Stimulated activated naive CD8-positive, alpha-beta T cell treated with anti-CD3 and anti-CD28 coated beads, Interleukin-15, Interleukin-2, amounts not matched to agents 100 U/mL and 50 U/mL, for 24 hours (primary cell): ENCODE measurements around the gene TPPP.
A peak's percentile ranks its signal among the peaks of the same experiment; 100 is the strongest.
"Not testable (repeated sequence)": the region's sequence is repeated elsewhere in the genome, so short reads cannot be mapped to it uniquely, and the experiment has no call there.

Source experiments
- ATAC-seq: fragments of 150-1000 bp; cut with Tn5 transposase; one replicate; pipeline ENCODE4 v1.10.0; 2021
- DNase-seq: peaks from one replicate; pipeline ENCODE4 v3.0.0; 2021

Gene TPPP

DNA sequence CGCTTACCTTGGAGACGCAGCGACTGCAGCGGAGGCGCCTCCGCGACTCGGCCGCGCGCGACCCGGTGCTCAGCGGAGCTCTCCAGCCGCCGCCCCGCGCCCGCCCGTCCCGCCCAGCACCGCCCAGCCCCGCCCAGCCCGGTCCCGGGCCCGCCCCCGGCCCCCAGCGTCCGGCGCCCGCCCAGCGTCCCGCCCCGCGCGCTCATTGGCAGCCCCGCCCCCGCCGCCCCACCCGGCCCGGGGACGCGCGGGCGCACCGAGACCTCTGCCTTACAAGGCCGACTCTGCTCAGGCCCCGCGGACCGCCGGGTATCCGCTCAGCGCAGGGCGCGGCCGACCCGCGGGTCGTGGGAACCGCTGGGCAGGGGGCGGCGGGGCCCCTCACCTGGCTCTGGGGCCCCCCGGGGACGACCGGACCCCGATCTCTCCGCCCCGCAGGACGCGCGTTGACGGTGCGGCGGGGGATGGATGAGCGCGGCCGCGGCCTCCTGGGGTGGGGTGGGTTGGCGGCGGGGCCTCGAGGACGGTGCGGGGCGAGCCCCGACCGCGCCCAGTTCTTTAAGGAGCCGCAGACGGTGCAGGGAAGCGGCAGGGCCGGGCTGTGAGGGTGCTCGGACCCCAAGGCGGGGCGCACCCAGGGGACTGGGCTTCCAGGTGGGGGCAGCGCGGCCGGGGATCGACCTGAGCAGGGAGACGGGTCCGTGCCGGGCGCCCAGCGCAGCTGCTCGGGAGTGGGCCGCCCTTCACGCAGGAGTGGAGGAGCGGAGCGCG is at the start of gene TPPP:
Gene TPPP (minus strand): TSS at position 82 of the 771 bp plus-strand sequence. CDS start 15,292 bp downstream, outside the sequence.
- DNase-seq (peak; percentile 89), ATAC-seq (peak; percentile 88)

DNA sequence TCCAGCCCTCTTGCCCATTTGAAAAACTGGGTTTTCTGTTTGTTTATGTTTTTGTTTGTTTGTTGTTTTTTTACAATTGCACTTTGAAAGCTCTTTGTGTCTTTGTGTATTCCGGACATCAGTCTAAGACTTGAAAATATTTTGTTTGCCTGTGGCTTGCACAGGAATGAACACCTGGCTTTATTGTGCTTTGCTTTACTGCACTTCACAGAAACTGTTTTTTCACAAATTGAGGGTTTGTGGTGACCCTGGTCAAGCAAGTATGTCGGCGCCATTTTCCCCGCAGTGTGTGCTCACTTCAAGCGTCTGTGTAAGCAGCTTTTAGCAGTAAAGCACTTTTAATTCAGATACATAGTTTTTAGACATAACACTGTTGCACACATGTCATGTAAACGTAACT is 49.1 kb upstream of the TPPP start:
- DNase-seq, ATAC-seq: not testable (repeated sequence)

DNA sequence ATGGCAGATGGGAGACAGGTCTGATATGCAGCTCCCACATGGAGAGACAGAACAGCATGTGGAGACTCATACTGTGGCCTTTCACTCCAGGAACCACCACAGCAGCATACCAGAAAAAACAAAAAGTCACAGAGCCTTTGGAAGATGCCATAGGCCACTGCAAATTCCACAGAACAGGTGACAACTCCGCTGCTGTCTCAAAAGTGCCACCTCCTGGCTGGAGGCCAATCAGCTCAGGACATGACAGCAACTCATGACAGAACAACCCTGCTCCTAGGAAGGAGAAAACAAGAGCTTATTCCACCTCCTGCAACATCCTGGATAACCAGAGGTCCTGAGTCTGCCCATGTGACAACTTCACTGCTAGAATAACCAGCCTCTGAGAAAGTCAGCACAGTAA is 41.0 kb upstream of the TPPP start:
- not testable (repeated sequence) for DNase-seq, ATAC-seq

GRCh38 chr5:732754-733454 is 39.8 kb upstream of the TPPP start:
- ATAC-seq, DNase-seq: not testable (repeated sequence)

DNA sequence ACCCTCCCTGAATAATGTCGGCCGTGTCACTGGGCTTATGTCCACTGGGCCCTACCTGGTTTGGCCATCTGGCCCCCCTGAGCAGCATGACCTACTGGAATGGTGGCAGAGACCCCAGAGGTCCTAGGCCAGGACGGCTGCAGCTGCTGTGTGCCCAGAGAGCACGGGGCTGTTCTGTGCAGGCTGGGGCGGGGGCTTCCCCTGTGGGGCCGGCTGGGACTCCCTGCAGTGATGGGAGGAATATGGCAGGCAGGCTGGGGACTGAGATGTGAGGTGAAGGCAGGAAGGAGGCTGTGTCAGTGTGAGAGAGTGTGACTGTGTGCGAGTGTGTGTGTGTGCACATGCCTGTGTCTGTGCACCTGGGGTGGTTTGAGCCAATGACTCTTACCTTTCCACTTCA is 36.1 kb upstream of the TPPP start:
- not testable (repeated sequence) for DNase-seq, ATAC-seq

GRCh38 chr5:727087-727486 is 33.9 kb upstream of the TPPP start:
- ATAC-seq, DNase-seq: not testable (repeated sequence)

DNA sequence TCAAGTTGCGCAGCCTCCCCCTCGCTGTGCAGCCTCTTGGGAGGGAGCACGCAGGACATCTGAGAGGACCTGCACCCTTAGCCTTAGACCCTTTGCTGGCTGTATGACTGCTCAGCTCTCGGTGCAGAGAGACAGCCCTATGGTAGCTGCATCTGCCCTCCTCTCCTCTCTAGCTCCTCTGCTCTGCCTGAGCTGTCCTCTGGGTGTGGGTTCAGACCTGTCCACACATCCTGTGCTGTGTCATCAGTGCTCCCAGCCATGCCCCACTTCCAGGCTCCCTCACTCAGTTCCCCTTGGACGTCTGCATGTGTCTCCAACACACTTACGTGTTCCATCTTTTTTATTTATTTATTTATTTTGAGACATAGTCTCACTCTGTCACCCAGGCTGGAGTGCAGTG is 30.7 kb upstream of the TPPP start:
- ATAC-seq, DNase-seq: not testable (repeated sequence)

DNA sequence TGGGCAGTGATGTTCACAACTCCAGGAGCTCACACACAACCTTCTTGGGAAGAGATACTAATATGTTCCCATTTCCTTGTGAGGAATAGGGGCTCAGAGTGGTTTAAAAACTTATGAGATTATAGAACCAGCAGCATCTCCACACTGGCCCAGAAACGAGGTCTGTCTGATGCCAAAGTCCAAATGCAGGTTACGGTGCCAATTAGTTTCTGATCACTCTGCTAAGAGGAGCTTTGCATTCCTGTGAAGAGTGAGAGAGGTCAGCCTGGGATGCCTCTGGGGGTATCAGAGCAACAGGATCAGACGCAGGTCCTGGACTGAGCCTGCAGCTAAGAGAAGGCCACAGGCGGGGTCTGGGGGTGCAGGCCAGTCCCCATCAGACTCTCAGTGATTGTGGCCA is 30.2 kb upstream of the TPPP start:
- not testable (repeated sequence) for DNase-seq, ATAC-seq

DNA sequence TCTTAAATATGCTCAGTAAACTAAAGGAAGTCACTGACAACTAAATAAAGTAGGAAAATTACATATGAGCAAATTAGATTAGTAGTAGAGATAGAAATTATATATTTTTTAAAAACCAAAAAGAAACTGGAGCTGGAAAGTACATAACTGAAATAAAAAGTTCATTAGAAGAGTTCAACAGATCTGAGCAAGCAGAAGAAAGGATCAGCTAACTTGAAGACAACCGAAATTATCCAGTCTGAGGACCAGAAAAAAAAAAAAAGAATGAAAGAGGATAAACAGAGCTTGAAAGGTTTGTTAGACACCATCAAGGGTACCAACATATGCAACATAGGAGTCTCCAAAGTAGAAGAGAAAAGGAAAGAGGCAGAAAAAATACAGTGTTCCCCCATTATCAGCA is 26.2 kb upstream of the TPPP start:
- ATAC-seq: not testable (repeated sequence)

GRCh38 chr5:717143-717542 is 24.0 kb upstream of the TPPP start:
- DNase-seq: no peak
- no peak for ATAC-seq

More for the DNA sequence above, 26.2 kb upstream of the TPPP start:
- DNase-seq: not testable (repeated sequence)

DNA sequence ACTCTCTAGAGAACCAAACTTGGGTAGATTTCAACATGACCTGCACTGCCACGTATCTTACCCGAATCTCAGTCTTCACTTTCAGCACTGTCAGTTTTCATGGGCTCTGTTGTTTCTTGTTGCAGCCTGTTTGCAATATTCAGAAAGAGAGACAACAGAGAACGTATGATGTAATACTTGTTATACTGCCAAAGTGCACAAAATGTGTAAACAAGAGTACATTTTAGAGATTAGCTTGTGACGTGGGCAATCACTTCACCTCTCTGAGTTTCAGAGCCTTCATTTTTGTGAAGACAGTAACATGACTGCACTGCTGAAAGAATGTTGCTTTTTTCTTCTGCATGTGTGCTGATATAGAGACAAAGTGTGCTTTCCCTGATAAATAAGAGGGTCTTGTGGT is 23.6 kb upstream of the TPPP start:
- ATAC-seq, DNase-seq: not testable (repeated sequence)

- not testable (repeated sequence) for DNase-seq, ATAC-seq
Observed at GRCh38 chr5:715636-716035, 22.5 kb upstream of the TPPP start.

DNA sequence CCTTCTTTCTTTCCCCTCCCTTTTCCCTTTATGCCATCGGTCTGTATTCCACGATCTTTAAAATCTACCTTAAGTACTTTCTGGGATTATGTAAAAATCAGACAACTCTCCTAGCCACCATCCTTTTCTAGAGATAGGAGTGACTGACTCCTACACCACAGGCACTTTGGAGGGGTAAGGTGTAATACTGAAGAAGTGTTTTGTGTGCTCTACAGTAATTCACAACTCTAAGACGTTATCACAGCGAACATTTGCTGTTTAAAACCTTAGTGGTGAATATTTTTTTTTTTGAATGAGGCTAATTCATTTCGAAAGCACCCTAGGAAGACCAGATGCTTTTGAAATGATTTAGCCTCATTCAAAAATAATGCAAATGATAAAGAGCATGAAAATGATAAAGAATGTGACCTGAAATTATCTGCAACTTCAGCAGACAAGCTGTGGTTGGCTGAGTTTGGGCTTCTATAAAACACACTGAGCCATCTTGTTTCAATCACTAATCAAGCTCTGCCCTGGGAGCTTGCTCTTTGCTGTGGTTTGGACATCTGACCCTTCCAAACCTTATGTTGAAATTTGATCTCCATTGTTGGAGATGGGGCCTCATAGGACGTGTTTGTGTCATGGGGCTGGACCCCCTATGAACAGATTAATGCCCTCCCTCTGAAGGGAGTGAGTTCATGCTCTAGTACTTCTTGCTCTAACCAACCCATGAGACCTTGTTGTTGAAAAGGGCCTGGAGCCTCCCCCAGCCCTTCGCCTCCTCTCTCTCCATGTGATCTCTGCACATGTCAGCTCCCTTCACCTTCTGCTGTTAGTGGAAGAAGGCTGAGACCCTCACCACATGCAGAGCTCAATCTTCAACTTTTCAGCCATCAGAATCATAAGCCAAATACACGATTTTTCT is 21.3 kb upstream of the TPPP start:
- DNase-seq, ATAC-seq: not testable (repeated sequence)

DNA sequence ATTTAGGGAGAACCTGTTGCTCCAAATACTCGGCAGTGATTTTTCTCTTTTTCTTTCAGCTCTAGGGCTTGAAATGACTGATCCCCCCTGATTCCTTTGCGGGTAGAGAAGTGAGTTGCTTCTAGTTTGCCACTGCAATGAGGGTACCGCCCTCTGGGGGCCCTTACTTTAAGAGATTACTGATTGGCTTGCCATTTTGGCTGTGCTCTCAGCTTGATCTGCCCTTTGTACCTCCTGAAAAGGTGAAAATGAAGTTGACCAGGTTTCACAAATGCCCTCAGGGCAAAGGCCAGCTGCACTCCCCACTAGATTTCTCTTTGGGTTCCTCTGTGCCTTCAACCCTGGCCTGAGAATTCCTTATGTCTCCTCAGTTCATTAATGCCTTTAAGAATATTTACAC is 20.5 kb upstream of the TPPP start:
- DNase-seq: not testable (repeated sequence)
- peak; percentile 44 for ATAC-seq

- peak; percentile 32 for ATAC-seq
Observed at GRCh38 chr5:708848-709517, 15.8 kb upstream of the TPPP start.

GRCh38 chr5:708374-708773 is 15.2 kb upstream of the TPPP start:
- DNase-seq, ATAC-seq: not testable (repeated sequence)

More at GRCh38 chr5:708848-709517, 15.8 kb upstream of the TPPP start:
- DNase-seq: not testable (repeated sequence)

DNA sequence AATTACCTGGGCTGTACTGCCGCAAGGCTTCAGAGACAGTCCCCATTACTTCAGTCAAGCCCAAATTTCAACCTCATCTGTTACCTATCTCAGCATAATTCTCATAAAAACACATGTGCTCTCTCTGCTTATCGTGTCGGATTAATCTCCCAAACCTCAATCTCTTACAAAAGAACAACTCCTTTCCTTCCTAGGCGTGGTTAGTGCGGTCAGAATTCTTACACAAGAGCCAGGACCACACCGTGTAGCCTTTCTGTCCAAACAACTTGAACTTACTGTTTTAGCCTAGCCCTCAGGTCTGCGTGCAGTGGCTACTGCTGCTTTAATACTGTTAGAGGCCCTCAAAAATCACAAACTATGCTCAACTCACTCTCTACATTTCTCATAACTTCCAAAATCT is 13.0 kb upstream of the TPPP start:
- DNase-seq, ATAC-seq: not testable (repeated sequence)

DNA sequence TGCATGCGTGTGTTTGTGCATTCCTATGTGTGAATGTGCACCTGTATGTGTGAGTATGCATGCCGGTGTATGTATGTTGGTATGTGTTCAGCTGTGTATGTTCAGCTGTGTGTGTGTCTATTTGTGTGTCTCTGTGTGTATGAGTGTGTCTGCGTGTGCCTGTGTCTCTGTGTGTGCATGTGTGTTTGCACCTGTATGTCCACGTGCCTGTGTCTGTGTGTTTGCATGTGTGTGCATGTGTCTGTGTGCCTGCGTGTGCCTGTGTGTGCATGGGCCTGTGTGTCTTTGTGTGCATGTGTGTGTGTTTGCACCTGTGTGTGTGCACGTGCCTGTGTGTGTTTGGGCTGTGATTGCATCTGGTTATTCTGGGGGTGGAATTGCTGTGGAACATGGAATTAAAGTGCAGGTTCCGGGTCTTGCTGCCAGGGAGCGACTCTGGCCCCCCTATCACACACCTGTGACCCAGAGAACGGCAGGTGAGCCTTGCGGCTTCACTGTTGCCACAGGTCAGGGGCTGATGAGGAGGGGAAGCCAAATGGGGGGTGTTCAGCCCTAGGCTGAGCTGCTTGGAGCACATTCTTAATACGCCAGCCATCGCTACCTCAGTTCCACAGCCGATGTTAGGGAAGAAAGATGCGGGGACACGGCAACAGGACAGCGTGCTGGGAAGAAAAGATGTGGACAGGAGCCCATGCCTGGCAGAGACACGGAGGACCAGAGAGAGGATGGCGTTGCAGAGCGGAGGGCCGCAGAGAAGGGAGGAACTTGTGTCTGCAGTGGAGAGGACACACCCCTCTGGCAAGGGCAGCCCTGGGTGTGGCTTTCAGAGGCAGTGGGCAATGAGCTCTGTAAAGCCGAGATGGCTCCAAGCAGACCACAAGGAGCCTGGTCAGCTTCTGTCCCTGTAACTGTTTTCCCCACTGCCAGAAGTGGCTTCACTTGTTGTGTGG is 3.9 kb upstream of the TPPP start:
- not testable (repeated sequence) for ATAC-seq, DNase-seq

GRCh38 chr5:696191-696590 is 3.0 kb upstream of the TPPP start:
- DNase-seq, ATAC-seq: not testable (repeated sequence)

GRCh38 chr5:695475-695874 is 2.3 kb upstream of the TPPP start:
- not testable (repeated sequence) for DNase-seq, ATAC-seq
